CMK (cell line): ENCODE data around the gene FRRS1L.

ENCODE experiments used
- DNase-seq: peaks from one replicate; pipeline ENCODE4 v3.0.0-alpha.2; 2010; ENCODE audit warnings: low read depth

The FRRS1L gene

GRCh38 chr9:109176386-109176785, 9.3 kb upstream of the FRRS1L start:
- no peak for DNase-seq

- no peak for DNase-seq
These were observed 5.9 kb upstream of the FRRS1L start for GRCh38 chr9:109172935-109173334.

GRCh38 chr9:109171926-109172325, 4.9 kb upstream of the FRRS1L start:
- no peak for DNase-seq

GRCh38 chr9:109168170-109168569, 1.1 kb upstream of the FRRS1L start:
- no peak for DNase-seq

GRCh38 chr9:109167716-109168115, 667 bp upstream of the FRRS1L start:
- no peak for DNase-seq

GRCh38 chr9:109166171-109166770, 778 bp downstream of the FRRS1L start:
- DNase-seq, result no peak

- no peak for DNase-seq
These were observed 3.0 kb downstream of the FRRS1L start for GRCh38 chr9:109164042-109164441.

- no peak for DNase-seq
These were observed 3.9 kb downstream of the FRRS1L start for GRCh38 chr9:109163194-109163593.

- no peak for DNase-seq
These were observed 4.4 kb downstream of the FRRS1L start for GRCh38 chr9:109162677-109163076.

GRCh38 chr9:109161471-109161870, 5.6 kb downstream of the FRRS1L start:
- DNase-seq, result no peak

- DNase-seq, result no peak
These were observed 7.5 kb downstream of the FRRS1L start for GRCh38 chr9:109159583-109159982.

GRCh38 chr9:109158651-109159050, 8.4 kb downstream of the FRRS1L start:
- DNase-seq, result no peak

GRCh38 chr9:109156708-109157107, 10.3 kb downstream of the FRRS1L start:
- DNase-seq, result no peak

GRCh38 chr9:109150925-109151545, 16.0 kb downstream of the FRRS1L start:
- DNase-seq, result no peak

GRCh38 chr9:109149722-109150121, 17.3 kb downstream of the FRRS1L start:
- DNase-seq, result no peak

- DNase-seq, result no peak
These were observed 18.0 kb downstream of the FRRS1L start for GRCh38 chr9:109149089-109149488.

- DNase-seq, result no peak
These were observed 22.0 kb downstream of the FRRS1L start for GRCh38 chr9:109145051-109145450.

GRCh38 chr9:109143881-109144562, 23.0 kb downstream of the FRRS1L start:
- DNase-seq, result peak; percentile 60

- DNase-seq, result no peak
These were observed 25.7 kb downstream of the FRRS1L start for GRCh38 chr9:109141375-109141774.

- DNase-seq, result no peak
These were observed 27.2 kb downstream of the FRRS1L start for GRCh38 chr9:109139851-109140250.

- no peak for DNase-seq
These were observed 28.6 kb downstream of the FRRS1L start for GRCh38 chr9:109138421-109138820.

- DNase-seq, result peak; percentile 81
These were observed 32.9 kb downstream of the FRRS1L start for GRCh38 chr9:109134167-109134578.

GRCh38 chr9:109133533-109133932, 33.5 kb downstream of the FRRS1L start:
- DNase-seq, result no peak
